Measurements from ENCODE around the gene FAM217B.

Gene FAM217B

DNA sequence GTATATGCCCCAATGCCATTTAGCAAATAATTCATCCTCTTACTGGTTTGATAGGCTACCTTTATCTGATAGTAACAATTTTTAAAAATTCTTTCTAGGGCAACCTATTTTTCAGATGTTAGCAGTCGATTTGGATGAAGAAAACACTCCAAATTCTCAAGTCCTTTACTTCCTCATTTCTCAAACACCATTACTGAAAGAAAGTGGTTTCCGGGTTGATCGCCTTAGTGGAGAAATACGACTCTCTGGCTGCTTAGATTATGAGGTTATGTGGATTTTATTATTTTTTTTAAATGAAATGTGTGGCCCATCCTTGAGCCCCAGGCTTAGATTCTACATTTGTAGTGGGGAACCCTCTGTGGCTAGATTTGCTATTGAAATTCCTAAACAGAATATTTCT lies 44.4 kb downstream of the FAM217B start:
- no peak overlapping the region for H3K27ac ChIP-seq

DNA sequence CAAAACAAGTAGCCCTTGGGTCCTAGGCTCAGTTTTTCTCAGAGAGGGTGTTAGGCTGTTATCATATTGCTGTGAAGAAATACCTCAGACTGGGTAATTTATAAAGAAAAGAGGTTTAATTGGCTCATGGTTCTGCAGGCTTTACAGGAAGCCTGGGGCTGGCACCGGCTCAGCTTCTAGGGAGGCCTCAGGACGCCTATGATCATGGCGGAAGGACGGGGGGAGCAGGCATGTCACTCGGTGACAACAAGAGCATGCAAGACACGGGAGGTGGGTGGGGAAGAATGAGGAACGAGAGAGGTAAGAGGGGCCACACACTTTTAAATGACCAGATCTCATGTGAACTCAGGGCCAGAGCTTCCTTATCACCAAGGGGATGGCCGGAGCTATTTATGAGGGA lies 45.0 kb downstream of the FAM217B start:
- TF ChIP-seq, protein P1, sequence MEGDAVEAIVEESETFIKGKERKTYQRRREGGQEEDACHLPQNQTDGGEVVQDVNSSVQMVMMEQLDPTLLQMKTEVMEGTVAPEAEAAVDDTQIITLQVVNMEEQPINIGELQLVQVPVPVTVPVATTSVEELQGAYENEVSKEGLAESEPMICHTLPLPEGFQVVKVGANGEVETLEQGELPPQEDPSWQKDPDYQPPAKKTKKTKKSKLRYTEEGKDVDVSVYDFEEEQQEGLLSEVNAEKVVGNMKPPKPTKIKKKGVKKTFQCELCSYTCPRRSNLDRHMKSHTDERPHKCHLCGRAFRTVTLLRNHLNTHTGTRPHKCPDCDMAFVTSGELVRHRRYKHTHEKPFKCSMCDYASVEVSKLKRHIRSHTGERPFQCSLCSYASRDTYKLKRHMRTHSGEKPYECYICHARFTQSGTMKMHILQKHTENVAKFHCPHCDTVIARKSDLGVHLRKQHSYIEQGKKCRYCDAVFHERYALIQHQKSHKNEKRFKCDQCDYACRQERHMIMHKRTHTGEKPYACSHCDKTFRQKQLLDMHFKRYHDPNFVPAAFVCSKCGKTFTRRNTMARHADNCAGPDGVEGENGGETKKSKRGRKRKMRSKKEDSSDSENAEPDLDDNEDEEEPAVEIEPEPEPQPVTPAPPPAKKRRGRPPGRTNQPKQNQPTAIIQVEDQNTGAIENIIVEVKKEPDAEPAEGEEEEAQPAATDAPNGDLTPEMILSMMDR (conservative IDR thresholded peaks at IDR 0.05), result no peak
- no peak for TF ChIP-seq ZFX (IDR thresholded peaks at IDR 0.05)
- no peak overlapping the region for H3K27ac ChIP-seq

More for the DNA sequence above, 44.4 kb downstream of the FAM217B start:
- TF ChIP-seq ZFX (IDR thresholded peaks at IDR 0.05), result no peak

DNA sequence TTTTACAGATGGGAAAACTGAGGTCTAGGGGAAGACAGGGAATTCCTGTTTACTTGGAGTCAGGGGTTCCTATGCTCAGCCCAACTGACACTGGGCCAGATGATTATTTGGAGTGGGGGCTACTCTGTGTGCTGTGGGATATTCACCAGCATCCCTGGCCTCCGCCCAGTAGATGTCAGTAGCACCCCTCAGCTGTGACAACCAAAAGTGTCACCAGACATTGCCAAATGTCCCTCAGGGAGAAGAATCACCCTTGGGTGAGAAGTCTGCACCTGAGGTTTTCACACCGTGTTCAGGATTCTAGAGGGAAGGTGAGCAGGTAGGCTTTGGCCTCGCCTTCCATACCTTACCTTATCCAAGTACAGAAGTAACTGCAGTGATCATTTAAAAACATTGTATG lies 45.7 kb downstream of the FAM217B start:
- H3K27ac ChIP-seq, result no peak overlapping the region
- TF ChIP-seq, protein P1 (conservative IDR thresholded peaks at IDR 0.05), result peak; percentile 16; the same call in 1 of the 2 replicates
- no peak for TF ChIP-seq ZFX (IDR thresholded peaks at IDR 0.05)

DNA sequence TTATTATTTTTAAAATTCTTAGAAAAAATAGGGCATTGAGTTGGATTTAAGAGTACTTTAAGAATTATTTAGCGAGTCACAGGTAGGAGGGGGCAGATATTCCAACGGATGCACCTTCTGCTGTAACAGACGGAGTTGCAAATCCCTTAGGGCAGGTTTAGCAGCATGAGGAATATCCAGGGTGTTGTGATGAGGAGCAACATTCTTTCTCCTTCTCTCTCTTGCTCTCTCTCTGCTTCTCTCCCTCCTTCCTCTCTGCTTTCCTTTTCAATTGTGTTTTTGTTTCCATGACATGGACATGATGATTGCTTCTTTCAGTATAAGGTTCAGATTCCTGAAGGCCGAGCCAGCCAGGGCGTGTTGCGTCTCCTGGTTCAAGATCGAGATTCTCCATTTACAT lies 46.9 kb downstream of the FAM217B start:
- no peak overlapping the region for H3K27ac ChIP-seq
- TF ChIP-seq, protein P1 (conservative IDR thresholded peaks at IDR 0.05), result no peak
- no peak for TF ChIP-seq ZFX (IDR thresholded peaks at IDR 0.05)

DNA sequence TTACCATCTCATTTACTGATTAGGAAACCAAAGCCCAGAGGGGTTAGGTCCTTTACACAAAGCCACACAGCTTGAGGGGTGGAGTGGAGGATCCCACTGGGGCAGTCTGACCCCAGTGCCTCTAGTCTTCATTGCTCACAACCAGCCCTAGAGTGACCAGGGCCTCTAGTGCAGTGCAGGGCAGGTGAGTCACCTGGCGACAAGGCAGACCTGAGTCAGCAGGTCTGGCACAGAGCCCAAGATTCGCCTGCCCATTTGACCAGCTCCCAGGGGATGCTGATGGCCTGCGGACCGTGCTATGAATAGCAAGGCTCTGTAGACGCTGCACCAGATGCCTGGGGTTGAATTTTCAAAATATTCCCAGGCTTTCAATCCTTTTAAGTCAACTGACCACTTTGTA lies 48.0 kb downstream of the FAM217B start:
- TF ChIP-seq, protein P1 (conservative IDR thresholded peaks at IDR 0.05), result no peak
- TF ChIP-seq ZFX (IDR thresholded peaks at IDR 0.05), result no peak
- 0 out of 2 replicates have a peak overlapping the region, but pooled peaks have one; percentile 1 for H3K27ac ChIP-seq

DNA sequence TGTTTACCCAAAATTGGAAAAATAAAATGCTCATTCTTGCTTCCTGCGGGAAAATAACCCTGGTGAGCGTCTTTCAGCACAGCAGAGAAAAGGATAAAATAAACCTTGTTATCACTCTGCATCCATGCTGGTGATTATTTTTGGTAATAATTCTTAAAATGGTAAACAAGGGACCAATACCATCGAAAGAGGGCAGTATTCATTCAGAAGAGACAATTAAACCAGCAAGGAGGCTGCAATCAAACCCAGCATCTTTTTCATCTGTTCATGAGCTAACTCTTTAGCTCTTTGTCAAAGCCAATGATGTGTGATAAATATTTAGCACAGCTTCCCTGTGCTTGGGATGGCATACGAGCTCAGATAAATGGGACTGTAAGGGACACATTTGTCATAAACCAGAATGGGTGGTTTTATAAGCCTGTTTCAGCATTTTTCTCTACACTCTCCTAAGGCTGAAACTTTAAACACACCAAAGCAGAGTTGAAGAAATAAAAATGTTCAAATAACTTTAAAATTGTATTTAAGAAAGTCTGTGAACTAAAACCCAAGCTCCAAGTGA lies 52.4 kb downstream of the FAM217B start:
- no peak for TF ChIP-seq ZFX (IDR thresholded peaks at IDR 0.05)
- no peak overlapping the region for H3K27ac ChIP-seq

DNA sequence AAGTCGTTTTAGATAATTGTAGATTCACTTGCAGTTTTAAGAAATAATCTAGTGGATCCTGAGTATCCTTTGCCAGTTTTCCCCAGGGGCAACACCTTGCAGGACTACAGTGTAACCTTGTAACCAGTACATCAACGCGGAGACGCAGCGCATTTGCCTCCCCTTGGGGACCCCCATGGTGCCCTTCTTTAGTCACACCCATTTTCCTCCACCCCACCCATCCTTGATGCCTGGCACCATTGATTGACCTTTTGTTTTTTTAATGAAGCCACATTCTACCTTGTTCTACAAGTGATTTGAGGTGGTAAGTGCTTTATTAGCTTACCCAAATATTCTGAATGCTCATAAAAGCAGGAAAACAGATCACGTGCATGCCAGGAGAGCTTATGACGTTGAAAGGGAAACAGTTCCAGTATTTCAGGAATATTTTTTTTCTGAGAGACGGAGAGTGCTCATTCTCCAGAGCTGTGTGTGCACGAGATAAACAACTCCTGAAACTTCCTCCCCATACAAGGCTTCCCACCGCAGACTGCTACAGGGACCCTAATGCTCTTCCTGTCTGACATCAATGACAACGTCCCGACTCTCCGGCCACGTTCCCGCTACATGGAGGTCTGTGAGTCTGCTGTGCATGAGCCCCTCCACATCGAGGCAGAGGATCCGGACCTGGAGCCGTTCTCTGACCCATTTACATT lies 53.7 kb downstream of the FAM217B start:
- H3K27ac ChIP-seq, result no peak overlapping the region
- no peak for TF ChIP-seq ZFX (IDR thresholded peaks at IDR 0.05)
- TF ChIP-seq, protein P1 (conservative IDR thresholded peaks at IDR 0.05), result no peak

DNA sequence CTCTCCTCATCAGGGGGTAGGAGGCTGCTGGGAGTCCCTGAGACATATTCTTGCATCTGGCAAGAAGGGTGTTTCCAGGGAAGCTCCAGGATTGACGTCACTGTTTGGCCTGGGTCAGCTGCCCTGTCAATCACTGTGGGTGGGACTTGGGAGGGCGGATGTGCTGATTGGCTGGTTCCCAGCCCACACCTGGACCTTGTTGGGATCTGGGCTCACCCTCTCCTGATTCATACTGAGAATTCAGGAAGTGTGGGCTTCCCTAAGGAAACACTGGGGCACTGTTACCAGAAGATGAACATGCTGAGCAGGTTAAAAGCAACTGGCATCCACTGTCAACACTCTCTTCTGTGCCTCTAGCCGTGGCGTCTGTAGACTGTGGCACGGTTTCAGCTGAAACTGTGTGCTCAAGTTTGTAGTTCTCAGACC lies 54.5 kb downstream of the FAM217B start:
- TF ChIP-seq, protein P1 (conservative IDR thresholded peaks at IDR 0.05), result no peak
- TF ChIP-seq ZFX (IDR thresholded peaks at IDR 0.05), result no peak
- no peak overlapping the region for H3K27ac ChIP-seq
